ENCODE data around the gene VMP1.

GRCh38 chr17:59694344-59694743 lies 13.1 kb upstream of the VMP1 start:
- TF ChIP-seq POLR2A (IDR thresholded peaks at IDR 0.05; ENCODE audit: low read length) (no peak), GATA1 (IDR thresholded peaks at IDR 0.05; ENCODE audit: low read depth, low read length) (no peak)

Data from erythroblast (primary cell).